Stimulated activated CD8-positive, alpha-beta memory T cell treated with anti-CD3 and anti-CD28 coated beads, Interleukin-4, amount 100 ng/mL, for 4 hours (primary cell): ENCODE data around the gene WSCD1.

Source experiments
- DNase-seq, 2 donors: peaks; one replicate each; pipeline ENCODE4 v3.0.0-alpha.2; 2020; ENCODE audit warnings: low read depth in 2 of 2, low spot score in 1 of 2

The WSCD1 gene

GRCh38 chr17:6084311-6085161 lies 14.4 kb downstream of the WSCD1 start:
- DNase-seq, result no peak

DNA sequence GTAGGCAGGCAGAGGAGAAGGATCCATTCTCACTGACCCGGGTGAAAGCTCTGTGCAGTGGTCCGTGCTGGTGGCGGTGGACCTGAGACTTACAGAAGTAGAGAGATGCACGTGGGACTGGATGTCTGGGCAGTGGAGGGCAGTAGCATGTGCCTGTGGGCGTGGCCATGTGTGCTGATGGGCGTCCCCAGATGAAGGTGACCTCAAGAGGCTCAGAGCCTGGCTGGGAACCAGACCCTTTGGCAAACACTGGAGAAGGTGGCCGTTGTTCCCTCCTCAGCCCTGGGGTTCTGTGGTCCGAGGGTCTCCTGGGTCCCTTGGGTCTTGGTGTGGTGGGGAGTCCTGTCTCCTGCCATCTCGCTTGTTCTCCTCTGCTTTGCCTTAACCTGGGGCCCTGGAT lies 15.6 kb downstream of the WSCD1 start:
- DNase-seq, result no peak

GRCh38 chr17:6086603-6087400 lies 16.6 kb downstream of the WSCD1 start:
- no peak for DNase-seq

DNA sequence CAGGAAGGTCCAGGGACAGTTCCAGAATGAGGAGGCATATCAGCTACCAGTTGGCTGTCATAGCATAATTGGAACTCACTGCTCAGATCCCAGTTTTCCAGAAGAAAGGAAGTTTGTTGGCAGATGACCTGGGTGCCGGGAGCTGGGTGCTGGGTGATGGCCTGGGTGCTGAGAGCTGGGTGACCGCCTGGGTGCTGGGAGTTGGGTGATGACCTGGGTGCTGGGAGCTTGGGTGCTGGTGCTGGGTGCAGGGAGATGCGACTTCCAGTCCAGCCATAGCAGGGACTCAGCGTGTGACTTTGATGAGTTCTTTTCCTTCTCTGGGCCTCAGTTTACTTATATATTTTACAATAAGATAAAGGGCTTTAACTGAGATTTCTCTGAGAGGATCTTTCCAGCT lies 18.0 kb downstream of the WSCD1 start:
- DNase-seq, result no peak

DNA sequence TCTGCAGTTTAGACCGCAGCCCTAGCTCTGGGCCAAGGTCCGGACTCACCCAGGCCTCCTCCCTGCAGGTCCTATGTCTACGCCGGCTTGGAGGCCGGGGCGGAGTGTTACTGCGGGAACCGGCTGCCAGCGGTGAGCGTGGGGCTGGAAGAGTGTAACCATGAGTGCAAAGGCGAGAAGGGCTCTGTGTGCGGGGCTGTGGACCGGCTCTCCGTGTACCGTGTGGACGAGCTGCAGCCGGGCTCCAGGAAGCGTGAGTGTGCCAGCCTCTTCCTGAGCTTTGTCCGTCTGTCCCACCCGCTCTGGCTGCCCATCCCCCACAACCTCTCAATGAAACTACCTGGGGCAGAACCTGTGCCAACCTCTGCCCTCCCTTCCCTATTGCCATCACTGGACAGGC lies 20.1 kb downstream of the WSCD1 start:
- DNase-seq, result no peak

DNA sequence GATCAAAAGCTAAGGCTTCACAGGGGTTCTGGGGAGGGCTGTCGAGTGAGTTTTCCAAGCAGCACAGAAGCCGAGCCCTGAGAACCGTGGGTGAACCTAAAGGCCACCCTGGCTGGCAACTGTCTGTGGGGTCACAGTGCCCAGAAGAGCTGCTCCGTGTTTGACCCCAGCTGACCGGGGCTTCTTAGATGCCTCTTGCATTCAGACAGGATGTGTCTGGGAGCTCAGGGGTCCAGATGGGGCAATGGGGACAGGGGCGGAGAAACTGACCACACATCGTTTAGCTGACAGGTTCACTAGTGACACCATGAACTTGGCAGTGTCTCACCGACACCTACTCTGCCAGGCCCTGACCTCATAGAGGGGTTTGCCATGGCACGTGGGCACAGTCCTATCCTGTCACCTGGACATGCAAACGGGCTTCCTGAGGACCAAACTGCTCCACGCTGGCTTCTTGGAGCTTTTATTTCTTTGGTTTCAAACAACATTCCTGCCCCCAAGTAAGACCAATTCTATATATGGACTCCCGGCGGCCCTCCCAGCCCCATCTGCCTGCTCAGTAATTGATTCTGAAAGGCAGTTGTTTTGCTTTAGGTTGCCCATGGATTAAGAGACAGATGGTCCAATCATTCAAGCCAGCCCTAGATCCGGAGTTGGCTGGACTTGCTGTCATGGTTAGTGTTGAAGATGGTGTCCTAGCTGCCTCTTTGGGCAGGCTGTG lies 22.2 kb downstream of the WSCD1 start:
- no peak for DNase-seq

DNA sequence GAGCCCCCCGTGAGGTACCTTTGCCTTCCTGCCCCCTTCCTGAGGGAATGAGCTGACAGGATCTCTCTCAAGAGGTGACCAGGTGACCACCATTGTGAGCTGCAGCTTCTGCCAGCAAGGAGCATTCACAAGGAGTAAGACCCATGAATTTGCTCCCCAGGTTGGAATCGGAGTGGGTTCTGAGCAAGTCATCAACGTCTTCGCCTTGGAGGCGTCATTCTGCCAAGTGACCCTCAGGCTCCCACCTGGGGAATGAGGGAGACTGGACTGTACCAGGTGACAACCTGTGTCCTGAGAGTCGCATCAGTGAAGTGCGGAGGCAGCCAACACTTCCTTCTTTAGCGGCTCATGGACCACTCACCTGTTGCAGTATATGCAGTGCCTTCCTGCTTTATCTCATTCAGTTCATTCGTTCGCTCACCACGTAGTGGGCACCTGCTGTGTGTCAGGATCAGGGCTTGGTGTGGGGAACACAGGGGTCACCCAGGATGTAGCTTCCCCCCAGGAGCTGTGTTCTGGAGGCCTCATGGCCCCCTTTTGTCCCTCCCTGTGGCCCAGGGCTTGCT lies 22.8 kb downstream of the WSCD1 start:
- no peak for DNase-seq

- DNase-seq, result no peak
Measured at GRCh38 chr17:6094453-6094852, 24.3 kb downstream of the WSCD1 start.

DNA sequence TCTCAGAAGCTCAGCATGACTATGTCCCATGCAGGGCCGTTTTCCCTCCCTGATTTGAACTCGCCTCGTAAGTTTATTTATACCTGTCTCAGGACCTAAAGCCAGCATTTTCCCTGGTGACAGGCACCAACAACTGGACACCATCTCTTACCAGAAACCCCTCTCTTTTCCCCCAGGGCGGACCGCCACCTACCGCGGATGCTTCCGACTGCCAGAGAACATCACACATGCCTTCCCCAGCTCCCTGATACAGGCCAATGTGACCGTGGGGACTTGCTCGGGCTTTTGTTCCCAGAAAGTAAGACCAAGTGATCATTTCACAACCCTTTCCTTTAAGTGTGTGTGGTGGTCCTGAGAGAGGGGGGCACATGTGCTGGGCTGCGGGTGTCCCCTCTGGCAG lies 24.7 kb downstream of the WSCD1 start:
- DNase-seq, result no peak

DNA sequence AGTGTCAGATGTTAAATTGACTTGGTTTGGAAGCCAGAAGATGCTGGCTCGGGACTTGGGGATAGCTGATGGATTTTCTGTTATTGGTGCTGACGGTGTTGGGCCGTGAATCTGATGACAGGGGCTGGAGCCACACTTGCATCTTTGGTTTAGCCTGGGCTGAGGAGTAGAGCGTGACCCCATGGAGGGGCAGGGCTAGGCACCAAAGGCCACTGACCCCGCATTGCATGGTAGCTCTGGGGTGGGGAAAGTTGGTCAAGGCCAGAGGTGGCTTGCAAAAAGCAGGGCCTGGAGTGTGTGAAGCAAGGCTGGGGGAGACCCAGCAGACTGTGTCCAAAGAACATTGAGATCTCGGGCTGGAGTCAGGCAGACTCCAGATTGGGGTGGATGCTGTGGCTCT lies 25.3 kb downstream of the WSCD1 start:
- DNase-seq, result no peak

DNA sequence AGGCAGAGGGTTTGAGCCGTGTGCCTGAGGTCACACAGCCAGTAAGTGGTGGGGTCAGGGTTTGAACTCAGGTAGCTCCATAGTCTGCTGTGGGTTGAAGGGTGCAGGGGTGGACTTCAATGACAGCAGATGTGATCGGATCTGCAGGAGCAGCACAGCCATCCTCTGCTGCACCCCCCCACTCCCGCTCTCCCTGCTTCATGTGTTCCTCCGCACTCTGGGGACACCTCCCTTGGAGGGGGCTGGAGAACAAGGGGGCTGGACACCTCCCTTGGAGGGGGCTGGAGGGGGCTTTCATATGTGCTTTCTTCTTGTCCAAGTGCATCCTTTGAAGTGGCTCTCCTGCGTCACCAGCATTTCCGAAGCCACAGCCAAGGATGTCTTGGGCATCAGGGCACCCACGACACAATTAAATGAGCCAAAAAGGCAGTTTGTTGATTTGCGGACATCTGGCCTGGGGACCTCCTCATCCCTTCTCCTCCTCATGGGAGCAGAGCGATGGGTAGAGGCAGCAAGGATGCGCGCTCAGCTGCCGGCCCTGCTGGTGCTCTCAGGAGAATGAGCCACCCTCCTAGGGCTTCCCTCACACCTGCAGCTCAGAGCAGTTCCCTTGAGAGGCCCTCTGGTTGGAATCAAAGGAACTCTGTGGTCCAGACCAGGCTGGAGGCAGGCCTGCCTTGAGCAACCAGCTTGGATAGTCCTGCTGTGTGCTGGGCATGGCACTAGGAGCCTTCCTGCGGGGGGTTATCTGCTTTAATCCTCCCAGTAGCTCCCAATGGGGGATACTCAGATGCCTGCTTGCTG lies 26.2 kb downstream of the WSCD1 start:
- no peak for DNase-seq

DNA sequence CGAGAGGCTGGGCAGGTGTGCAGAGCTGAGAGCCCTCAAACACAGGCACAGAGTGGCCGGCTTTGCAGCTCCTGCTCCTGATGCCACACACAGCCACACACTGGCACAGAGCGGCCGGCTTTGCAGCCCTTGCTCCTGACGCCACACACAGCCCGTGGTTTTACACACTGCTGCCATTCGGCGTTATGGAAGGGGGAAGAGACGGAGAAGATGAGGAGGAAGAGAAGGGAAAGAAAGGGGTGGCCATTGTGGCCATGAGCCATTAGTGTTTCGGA lies 26.8 kb downstream of the WSCD1 start:
- no peak for DNase-seq

GRCh38 chr17:6098050-6098822 lies 28.1 kb downstream of the WSCD1 start:
- DNase-seq, result no peak

- no peak for DNase-seq
Measured at GRCh38 chr17:6098823-6099180, 28.6 kb downstream of the WSCD1 start.

DNA sequence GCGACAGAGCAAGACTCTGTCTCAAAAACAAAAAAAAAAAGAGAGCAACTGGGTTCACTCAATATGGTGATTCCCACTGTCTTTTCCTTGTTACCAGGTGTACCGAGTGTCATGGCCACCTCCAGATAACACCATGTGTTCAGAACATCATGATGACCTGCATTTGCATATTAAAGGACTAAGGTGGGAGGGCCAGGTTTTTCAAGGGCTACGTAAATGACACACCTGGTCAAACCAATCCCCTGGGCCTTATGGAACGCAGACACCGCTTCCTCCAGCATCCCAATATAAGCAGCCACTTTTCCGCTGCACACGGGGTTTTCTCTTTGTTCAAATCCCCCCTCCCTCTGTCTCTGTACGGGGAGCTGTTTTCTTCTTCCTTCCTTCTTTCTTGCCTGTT lies 29.3 kb downstream of the WSCD1 start:
- no peak for DNase-seq

GRCh38 chr17:6100146-6100545 lies 30.0 kb downstream of the WSCD1 start:
- no peak for DNase-seq

- DNase-seq, result no peak
Measured at GRCh38 chr17:6100891-6101500, 30.8 kb downstream of the WSCD1 start.

DNA sequence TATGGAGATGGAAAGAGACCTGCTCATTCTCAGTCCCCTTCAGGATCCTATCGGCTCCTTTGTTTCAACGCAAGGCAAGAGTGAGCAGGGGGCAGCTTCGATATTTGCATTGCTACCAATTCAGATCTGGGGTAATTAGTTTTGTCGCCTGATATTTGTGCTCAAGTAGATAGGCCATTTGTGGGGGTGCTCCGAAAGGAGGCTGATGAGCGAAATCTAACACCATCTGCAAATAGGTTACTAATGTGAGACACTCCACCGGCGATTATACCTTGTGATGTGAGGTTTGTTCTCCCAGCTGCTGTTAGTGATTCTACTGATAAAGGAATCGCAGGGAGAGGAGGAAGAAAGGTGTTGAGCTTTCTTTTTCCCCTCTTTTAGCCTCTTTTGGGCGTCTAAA lies 31.5 kb downstream of the WSCD1 start:
- no peak for DNase-seq

GRCh38 chr17:6102615-6103014 lies 32.4 kb downstream of the WSCD1 start:
- DNase-seq, result no peak
